NCI-H460 (cell line): ENCODE measurements around the gene CRACR2A. TPM values are rescaled to one million over a fixed set of nuclear protein-coding genes. Genes with fewer than 3 reads are reported as not detected.

Source experiments
- DNase-seq: peaks from one replicate; pipeline ENCODE4 v3.0.0-alpha.2; 2016; ENCODE audit warnings: low read depth; ENCODE audit errors: extremely low read depth
- total RNA-seq: library from RNA; depleted of rRNA; stranded (reverse); fragments of >200 nt; shearing (Covaris generic); gene quantifications from 2 replicates; pipeline ENCODE4 v1.2.3, GENCODE V29; 2014

Gene CRACR2A
- total RNA-seq, 1 experiment from 2014 or later = 4.2 TPM

DNA sequence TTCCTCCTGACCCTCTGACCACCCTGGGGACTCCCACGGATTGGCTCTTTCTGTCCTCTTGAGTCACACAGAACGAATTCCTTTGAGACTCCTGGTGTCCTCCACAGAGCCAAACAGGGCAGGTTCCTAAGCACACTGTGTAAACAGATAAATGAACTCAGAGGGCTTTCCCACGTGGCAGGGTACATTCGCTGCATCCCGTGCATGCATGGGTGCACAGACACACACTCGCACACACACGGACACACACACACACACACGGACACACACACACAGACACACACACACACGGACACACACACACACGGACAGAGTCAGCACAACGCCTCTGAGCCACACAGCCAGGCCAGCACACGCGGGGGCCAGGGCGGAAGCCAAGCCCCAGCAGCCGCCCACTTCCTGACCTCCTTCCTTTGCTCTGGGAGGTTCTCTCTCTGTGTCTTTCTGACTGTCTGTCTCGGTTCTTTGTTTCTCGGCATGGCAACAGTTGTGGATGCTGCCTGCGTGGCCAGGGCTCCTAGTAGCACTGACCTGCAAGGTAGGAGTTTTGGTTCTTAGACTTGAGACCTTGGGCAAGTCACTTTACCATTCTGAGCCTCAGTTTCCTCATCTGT is 706 bp downstream of the CRACR2A start:
- DNase-seq = no peak

DNA sequence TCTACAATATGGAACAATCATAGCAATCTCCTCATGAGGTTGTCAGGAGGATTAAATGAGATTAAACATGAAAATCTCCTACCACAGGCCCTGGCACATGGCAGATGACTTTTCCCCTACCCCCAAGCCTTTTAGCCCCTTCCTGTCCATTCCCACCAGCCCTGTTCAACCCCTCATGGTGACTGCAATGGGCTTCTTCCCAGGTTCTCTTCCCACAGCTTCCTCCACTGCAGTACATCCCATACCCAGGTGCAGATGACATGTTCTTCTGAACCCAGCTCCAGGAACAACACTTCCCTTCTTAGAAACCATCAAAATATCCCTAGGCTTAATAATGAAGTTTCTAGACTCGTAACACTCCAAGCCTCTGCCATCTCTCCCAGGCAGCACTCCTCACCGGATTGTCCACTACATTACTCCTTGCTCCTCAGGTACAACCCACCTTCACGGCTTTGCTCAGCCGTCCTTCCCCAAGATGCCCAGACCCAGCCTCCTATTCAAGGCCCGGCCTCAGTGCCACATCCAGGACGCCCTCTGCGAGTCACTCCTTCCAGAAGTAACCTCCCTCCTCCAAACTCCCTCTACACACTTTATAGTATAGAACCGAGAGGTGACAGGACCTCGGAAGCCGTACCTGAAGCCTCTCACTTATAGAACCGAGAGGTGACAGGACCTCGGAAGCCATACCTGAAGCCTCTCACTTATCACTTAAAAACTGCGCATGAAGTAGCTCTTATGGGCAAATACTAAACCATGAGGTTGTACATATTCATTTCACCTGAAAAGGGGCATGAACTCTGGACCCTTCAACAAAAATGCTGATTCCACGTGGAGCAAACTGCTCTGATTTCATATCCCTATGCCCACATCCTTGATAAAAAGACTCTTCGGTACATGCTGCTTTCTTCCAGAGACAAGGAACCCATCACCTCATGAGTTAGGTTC is 1.5 kb downstream of the CRACR2A start:
- no peak for DNase-seq

DNA sequence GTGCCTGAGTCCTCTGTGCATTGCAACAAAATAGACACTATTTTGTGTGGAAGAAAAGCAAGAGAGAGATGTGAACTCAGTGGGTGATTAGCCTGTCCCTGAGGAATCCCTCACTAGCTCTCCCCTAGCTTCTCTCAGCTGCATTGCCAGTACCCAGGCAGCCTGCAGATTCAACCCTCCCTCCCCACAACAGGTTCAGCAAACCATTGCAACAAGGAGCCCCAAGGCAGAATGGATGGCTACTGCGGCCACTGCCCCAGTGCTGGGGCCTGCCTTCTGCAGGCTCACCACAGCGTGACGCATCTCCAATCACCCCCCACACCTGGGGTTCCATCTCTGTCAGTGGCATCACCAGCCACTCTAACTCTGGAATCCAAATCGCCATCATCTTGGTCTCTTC is 2.3 kb downstream of the CRACR2A start:
- no peak for DNase-seq

DNA sequence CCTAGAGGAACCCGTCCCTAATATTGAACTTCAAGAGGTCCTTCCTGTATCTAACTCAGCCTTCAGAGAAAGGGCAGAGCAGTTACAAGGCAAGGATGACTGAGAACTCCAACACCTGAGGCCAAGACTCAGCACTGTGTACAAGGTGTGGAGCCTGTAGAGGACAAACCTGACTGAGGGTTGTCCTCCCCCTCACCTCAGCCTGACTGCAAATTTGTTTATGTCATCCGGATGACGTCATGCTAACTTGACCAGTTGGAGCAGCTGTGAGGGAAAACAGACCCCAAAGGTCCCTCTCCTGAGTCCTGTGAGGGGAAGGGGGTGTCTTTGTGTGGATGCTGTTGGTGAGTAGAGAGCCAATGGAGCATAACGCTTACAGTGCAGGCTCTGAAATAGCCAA is 4.3 kb downstream of the CRACR2A start:
- no peak for DNase-seq

DNA sequence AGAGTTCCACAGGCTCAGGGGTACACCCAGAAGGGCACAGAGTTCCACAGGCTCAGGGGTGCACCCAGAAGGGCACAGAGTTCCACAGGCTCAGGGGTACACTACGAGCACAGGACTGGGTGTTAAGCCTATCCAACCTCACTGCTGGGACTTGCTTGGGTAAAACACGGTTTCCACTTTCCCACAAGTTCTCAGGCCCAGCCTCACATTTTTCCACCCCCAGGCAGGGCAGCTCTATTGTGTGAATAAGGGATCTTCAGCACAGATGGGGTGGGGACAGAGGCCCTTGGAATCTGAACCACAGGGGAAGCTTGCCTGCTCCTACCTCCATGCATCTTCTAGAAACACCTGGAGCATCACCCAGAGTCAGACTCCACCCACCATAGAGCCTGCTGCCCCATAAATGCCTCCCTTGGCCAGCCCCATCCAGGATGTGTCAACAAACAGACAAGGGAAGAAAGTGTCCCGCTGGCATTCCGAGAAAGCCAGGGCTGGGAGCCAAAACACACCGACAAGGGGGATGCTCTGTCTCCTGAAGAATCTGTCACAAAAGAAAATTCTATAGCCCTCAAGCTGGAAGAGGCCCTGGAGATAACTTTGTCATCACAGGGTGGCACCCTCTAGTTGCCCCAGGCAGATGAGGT is 4.8 kb downstream of the CRACR2A start:
- DNase-seq = no peak

DNA sequence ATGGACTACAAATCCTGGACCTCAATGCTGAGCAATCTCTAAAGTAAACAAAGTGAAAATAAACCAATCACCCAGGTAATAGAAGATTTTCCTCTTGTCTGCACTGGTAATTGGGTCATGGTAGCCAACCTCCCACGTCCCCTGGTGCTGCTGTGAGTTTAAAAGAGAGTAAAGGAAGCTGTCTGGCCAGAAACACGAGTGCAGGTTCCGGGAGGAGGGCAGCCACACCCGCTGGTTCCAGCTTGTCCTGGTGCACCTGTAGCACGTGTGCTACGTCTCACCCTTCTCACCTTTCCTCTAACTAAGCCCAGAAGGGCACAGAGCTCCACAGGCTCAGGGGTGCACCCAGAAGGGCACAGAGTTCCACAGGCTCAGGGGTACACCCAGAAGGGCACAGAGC is 5.4 kb downstream of the CRACR2A start:
- no peak for DNase-seq

DNA sequence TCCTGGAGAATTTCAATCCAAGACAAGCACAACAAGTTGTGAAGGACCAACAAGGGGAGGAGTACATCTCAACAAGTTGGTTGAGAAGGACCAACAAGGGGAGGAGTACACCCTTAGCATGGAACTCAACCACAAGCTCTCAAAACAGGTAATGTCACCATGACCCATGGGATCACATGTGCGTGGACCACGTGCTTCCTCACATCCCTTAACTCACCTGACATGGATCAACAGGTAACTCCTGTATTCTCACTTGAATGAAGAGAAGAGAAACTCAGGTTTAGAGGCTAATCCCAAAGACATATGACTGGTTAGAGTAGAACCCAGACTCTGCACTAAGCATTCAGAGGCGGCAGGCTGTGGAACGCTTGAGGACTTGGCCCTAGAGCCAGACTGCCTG is 6.2 kb downstream of the CRACR2A start:
- DNase-seq = no peak

DNA sequence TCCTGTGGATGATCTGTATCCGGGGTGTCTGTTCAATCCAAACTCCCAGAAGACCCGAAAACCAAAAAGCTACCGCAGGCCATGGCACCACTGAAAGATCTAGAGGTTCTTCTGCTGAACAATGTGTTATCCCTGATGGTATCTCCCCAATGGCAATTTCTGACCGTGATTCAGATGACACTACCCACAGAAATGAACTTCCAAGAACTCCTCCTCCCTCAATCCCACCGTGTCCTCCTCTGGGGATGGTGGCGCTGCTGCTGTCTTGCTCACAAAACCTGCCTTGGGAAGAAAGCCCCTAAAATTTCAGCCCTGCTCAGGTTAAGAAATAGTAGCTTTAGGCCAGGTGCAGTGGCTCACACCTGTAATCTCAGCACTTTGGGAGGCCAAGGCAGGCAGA is 7.8 kb downstream of the CRACR2A start:
- no peak for DNase-seq

DNA sequence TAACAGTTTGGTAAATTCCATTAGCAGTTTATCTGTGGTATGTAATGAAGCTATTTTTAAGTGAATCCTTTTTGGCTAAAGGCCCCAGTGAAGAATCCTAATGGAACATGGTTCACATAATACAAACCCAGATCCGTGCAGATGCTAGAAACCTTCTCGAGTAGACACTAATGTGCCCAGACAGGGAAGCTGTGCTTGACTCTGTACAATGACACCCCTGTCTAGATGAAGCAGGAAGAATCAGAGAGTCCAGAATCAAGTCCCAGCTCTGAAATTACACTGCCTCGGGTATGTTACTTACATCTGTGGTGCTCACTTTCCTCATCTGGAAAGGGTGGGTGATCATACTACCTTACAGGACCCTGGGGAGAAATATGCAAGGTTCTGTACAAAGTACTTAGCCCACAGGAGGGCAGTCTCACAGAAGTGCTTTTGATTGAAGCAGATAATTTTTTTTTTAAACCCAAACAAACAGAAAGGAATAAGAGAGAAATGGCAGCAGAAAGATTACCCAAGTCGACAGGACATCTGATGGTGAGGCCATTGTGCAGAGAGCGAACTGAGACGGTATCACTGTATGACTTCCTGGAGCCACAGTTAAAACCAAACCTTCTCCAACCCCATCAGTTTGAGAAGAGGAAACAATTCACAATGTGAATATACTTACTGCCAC is 8.5 kb downstream of the CRACR2A start:
- no peak for DNase-seq

DNA sequence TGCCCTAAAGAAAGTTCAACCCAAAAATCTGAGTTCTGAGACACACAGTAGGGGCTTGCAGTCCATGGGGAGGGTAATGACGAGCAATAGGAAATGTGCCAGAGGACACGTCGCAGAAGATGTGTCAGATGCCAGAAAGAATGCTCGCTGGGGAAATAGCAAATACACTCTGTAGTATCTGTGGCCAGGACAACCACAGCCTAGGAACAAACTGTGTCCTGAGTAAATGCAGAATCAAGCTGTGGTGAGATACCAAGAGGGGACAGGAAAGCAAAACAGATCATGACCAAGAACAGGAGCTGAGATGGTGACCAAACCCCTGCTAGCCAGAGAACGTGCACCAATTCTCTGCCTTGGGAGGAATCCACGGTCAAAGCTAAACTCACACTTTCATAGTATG is 9.1 kb downstream of the CRACR2A start:
- no peak for DNase-seq

DNA sequence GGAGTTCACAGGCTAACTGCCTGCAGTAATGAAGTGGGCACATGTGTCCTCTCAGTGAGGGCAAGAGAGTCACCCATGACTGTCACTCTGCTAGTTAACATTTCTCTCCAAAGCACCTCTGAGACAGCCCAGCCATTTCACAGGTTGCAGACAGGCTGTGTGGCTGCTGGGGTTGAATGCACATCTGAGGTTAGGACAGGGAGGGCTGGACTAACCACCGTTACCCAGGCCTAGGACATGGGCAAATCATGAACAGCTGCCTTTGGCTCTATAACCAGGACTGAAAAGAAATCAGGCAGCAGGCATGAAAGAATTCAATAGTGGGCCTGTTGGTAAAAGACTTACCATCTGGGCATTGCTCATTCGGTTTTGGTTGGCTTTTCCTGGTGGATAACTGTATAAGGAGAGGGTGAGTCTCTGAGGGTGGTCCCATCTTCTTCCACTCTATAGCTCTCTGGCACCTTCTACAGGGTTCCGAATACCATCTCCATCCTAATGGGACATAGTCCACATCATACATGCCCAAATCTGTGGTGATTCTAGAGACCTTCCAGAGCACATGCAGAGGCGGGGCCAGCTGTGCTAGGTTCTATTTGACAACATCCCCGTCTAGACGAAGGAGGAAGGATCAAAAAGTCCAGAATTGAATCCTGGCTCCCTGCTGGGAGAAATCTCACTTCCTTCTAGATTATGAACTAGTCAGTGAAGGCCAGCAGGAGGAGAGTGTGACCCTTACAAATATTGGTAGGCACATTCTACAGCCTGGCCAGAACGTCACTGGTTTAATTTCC is 10.8 kb downstream of the CRACR2A start:
- no peak for DNase-seq

DNA sequence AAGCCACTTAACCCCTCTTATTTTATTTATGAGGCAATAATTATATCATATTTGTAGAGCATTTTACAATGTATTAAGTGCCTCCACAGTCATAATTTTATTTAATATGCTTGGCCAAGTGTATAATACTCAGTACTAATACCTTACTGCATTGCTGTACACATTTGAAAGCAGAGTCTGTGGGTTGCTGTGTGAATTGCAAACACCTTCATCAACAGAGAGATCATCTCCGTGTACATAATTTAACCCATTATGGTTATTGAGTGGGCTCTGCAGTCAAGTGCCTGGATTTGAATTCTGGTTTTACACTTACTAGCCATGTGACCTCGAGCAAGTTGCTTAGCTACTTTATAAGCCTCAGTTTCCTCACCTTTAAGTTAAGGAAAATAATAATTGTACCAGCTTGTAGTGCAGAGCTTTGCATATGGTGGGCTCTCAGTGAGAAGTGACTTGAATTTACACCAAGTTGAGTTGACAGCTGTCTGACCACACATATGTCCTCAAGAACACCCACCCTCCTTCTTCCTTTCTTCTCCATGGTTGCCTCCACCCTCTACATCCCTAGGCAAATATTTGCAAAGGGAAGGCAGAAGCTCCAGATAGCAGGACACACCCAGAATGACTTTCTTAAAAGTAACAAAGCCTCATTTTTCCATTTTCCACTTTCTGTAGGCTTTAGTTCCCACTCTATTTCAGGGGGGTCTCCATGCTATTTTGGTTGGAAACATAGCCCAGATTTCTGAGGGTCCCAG is 12.3 kb downstream of the CRACR2A start:
- no peak for DNase-seq

DNA sequence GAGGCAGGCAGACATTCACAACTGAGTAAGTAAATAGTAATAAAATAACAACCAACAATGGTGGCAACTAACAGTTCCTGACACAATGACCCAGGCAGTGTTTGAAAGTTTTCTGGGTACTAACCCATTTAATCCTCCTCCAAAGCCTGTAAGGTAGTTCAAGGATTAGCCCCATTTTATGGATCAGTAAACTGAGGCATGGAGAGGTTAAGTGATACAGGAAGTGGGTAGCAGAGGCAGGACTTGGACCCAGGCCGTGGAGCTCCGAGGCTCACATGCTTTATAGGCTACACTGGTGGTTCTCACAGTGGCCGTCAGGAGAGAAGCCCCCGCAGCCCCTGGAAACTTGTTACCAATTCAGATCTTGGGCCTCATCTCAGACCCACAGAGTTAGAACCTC is 17.5 kb downstream of the CRACR2A start:
- no peak for DNase-seq

DNA sequence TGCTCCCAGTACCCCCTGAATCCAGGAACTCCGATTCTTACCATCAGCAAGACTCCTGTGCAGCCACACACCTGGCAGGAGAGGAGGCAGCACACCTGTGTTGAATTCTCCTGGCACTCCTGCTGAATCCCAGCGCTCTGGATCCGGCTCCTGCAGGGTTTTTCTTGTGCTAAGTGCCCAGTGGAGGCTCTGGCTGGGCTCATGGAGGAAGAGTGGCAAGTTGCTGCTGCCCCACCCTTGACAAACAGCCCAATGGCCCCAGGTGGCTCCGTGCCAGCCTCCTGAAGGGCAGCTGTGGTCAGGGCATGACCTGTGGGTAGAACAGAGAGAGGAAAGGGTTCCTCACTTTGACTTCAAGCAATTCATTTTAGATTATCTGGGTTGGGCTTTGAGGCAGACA is 20.0 kb downstream of the CRACR2A start:
- DNase-seq = no peak

DNA sequence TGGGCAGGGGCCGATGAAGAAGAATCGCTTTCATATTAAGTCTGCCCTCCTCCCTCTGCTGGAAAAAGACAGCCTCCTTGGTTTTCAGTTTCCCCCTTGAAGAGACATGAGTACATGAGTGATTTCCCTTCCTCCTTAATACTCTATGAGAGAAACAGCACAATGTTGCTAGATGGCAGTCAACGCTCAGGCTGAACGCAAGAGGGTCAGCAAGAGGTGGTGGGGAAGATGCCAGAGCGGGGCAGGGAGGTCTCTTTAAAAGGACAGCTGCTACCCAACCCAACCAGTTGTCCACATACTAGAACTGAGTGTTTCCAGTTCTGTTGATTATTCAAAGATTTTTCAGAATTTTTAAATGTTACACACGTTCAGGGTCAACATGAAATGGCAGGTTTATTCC is 22.8 kb downstream of the CRACR2A start:
- no peak for DNase-seq

DNA sequence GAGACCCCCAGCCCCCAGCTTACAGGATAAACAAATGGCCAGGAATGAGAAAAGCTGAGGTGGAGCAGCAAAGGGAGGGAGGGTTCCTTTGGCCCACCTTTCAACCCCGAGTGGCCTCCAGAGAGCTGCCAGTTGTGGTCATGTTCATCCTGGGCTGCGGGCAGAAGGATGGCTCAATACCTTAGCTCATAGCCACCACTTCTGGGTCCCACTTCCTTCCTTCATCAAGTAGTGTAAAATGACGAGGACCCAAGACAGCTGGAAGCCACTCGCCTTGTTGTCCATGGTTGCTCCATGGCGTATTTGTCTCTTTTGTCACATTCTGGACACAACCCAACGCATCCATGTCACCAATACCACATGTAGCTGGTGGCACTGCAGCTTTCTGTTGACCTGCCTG is 24.2 kb downstream of the CRACR2A start:
- no peak for DNase-seq

DNA sequence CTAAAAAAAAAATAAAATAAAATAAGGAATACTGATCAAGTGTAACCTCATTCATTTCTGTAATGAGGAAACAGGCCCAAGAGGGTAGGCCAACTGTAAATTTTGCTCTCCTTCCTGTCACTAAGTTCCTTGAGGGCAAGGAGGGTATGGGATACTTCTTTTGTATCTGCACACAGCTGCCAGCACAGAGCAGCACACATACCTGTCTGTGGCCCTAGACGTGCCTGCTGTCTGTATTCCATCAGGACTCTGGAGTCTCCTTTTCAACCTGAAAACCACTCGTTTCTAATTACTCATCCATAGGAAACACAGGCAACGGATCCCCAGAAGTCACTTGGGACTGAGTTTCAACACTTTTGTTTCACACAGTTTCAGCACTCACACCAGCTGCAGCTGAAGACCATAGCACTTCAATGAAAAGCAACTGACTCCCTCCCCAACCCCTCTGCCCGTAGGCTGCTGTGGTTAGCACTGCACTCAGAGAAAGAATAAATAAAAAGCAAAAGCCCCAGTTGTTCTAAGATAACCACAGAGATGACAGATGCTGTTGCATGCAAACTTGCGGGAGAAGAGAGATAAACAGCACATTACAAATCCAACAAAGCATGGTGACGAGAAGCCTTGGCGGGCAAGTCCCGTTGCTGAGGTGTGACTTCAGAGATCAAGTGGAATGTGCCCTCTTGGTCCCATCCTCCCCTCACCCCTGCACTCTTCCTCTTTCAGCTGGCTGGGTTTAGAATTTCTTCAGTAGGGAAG is 24.9 kb downstream of the CRACR2A start:
- DNase-seq = no peak

DNA sequence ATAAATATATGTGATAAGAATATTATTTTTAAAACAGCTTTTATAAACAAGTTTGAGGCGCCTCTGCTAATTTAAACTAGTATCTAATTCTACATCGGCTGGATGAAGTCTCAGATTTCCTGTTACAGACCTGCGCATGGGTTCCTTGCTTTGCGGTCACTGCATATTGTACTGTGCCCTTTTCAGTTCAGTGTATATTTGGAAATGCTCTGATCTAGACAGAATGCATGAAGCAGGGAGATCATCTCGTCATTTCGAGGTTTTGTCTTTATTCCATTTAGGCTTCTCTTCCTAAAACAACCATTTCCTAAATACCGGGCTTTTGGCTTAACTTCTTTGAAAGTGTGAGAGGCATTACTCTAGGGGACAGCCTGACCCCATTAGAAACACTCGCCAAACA is 25.6 kb downstream of the CRACR2A start:
- DNase-seq = no peak

DNA sequence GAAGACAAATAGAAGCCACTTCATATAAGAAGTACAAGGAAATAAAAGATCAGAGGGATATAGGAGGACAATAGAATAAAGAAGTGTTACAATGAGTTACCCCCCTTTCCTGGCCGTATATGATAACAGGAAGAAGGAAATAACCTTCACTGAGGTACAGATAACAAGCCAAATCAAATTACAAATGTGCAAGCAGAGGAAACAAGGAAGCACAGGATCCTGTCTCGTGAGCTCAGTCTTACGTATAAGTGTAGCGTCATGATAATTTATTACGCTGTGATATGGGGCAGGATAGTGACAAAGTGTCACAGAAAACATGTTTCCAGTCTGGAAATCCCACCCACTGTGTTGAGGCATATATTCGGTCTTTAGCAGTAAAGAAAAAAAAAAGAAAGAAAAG is 26.5 kb downstream of the CRACR2A start:
- DNase-seq = no peak
